GM23338 (cell line): ENCODE data around the gene TMEM255B. TPM values are rescaled to one million over a fixed set of nuclear protein-coding genes. Genes with fewer than 3 reads are reported as not detected.

Experiments used
- ATAC-seq: fragments of 200-7000 bp; cut with Tn5 transposase; 3 replicates; pipeline ENCODE4 v1.9.1; 2020
- DNase-seq: peaks from one replicate; pipeline ENCODE4 v3.0.0-alpha.2; 2015; ENCODE audit warnings: low spot score
- H2AFZ ChIP-seq: fragments of 200-600 bp; sonication (generic); 2 replicates; pipeline ENCODE4 v1.8.0; 2016; ENCODE audit warnings: antibody characterized with exemption, mild to moderate bottlenecking, moderate library complexity
- H3F3A ChIP-seq: fragments of 200-600 bp; sonication (generic); replicated peaks from 2 replicates; pipeline ENCODE4 v1.8.0; 2017; ENCODE audit warnings: antibody characterized with exemption, mixed run types, low read depth
- H3K27ac ChIP-seq: fragments of 200-600 bp; sonication (generic); 2 replicates; pipeline ENCODE4 v1.6.1; 2016; ENCODE audit warnings: low read depth
- H3K27me3 ChIP-seq: fragments of 200-600 bp; sonication (generic); 2 replicates; pipeline ENCODE4 v1.8.0; 2016; ENCODE audit warnings: mild to moderate bottlenecking, mixed run types, moderate library complexity; ENCODE audit not compliant: insufficient read depth
- H3K36me3 ChIP-seq: fragments of 200-600 bp; sonication (generic); 2 replicates; pipeline ENCODE4 v1.8.0; 2016; ENCODE audit warnings: mild to moderate bottlenecking; ENCODE audit not compliant: insufficient read depth
- H3K4me1 ChIP-seq: fragments of 200-600 bp; sonication (generic); 2 replicates; pipeline ENCODE4 v1.8.0; 2016; ENCODE audit warnings: mild to moderate bottlenecking, moderate library complexity; ENCODE audit not compliant: insufficient read depth
- H3K4me2 ChIP-seq: fragments of 200-600 bp; sonication (generic); 2 replicates; pipeline ENCODE4 v1.7.1; 2017; ENCODE audit warnings: mixed run types
- H3K4me3 ChIP-seq: fragments of 200-600 bp; sonication (generic); 2 replicates; pipeline ENCODE4 v1.6.1; 2016; ENCODE audit warnings: mixed run types
- H3K79me2 ChIP-seq: fragments of 200-600 bp; sonication (generic); replicated peaks from 2 replicates; pipeline ENCODE4 v1.8.0; 2017; ENCODE audit warnings: mild to moderate bottlenecking; ENCODE audit not compliant: insufficient read depth
- H3K9me2 ChIP-seq: fragments of 200-600 bp; sonication (generic); 2 replicates; pipeline ENCODE4 v1.8.0; 2017; ENCODE audit not compliant: insufficient read depth
- H4K20me1 ChIP-seq: fragments of 200-600 bp; sonication (generic); replicated peaks from 2 replicates; pipeline ENCODE4 v1.8.0; 2017; ENCODE audit warnings: mild to moderate bottlenecking; ENCODE audit not compliant: insufficient read depth
- H3K27ac Mint-ChIP-seq: 2 replicates; pipeline ENCODE4 v1.8.0; 2020; ENCODE audit warnings: inconsistent platforms, mild to moderate bottlenecking, moderate library complexity, mixed read lengths
- H3K27me3 Mint-ChIP-seq: 3 replicates; pipeline ENCODE4 v1.8.0; 2022; ENCODE audit warnings: low read depth, mild to moderate bottlenecking, moderate library complexity, mixed read lengths, inconsistent platforms; ENCODE audit not compliant: insufficient read depth, poor library complexity
- H3K36me3 Mint-ChIP-seq: 3 replicates; pipeline ENCODE4 v1.8.0; 2021; ENCODE audit warnings: low read depth, mild to moderate bottlenecking, inconsistent platforms, moderate library complexity, mixed read lengths
- H3K4me1 Mint-ChIP-seq: 3 replicates; pipeline ENCODE4 v1.8.0; 2020; ENCODE audit warnings: mild to moderate bottlenecking, inconsistent platforms, mixed read lengths
- H3K4me3 Mint-ChIP-seq: 3 replicates; pipeline ENCODE4 v1.8.0; 2021; ENCODE audit warnings: moderate library complexity, mild to moderate bottlenecking, inconsistent platforms, mixed read lengths
- H3K9me3 Mint-ChIP-seq: 3 replicates; pipeline ENCODE4 v1.8.0; 2020; ENCODE audit warnings: moderate library complexity, mild to moderate bottlenecking, inconsistent platforms, mixed read lengths
- CREB1 ChIP-seq: fragments of 250-450 bp; sonication (Bioruptor Pico); IDR thresholded peaks from 2 replicates; pipeline ENCODE4 v1.5.0; 2020; ENCODE audit warnings: low read depth, mild to moderate bottlenecking, moderate library complexity
- CTCF ChIP-seq, 2 experiments: fragments of 200-600 bp in 1 of 2; sonication (generic) in 1 of 2; conservative IDR thresholded peaks; 2 replicates each; pipeline versions ENCODE4 v1.5.1 to v1.6.1; 2016 to 2017; ENCODE audit warnings: antibody characterized with exemption in 2 of 2, low read depth in 2 of 2, mild to moderate bottlenecking in 2 of 2, moderate library complexity in 1 of 2
- ETS1 ChIP-seq: IDR thresholded peaks from 2 replicates; pipeline ENCODE4 v1.6.1; 2016; ENCODE audit warnings: antibody characterized with exemption
- EZH2 ChIP-seq: fragments of 200-600 bp; sonication (generic); IDR thresholded peaks from one replicate; pipeline ENCODE4 v1.8.0; 2017; ENCODE audit warnings: antibody characterized with exemption, mild to moderate bottlenecking, low read depth; ENCODE audit not compliant: unreplicated experiment
- NANOG ChIP-seq: IDR thresholded peaks from 2 replicates; pipeline ENCODE4 v1.6.1; 2016; ENCODE audit warnings: antibody characterized with exemption, borderline replicate concordance
- POLR2AphosphoS5 ChIP-seq: IDR thresholded peaks from 2 replicates; pipeline ENCODE4 v1.6.1; 2016; ENCODE audit warnings: antibody characterized with exemption, low read depth
- STAT1 ChIP-seq: IDR thresholded peaks from one replicate; pipeline ENCODE4 v1.6.1; 2016; ENCODE audit warnings: antibody characterized with exemption; ENCODE audit not compliant: unreplicated experiment
- ZNF114 ChIP-seq: fragments of 250-450 bp; sonication (Bioruptor Pico); IDR thresholded peaks from 2 replicates; pipeline ENCODE4 v1.5.0; 2020; ENCODE audit warnings: mild to moderate bottlenecking, moderate library complexity
- ZNF331 ChIP-seq: fragments of 250-450 bp; sonication (Bioruptor Pico); IDR thresholded peaks from 2 replicates; pipeline ENCODE4 v1.5.0; 2020; ENCODE audit warnings: low read depth, mild to moderate bottlenecking, moderate library complexity
- ZNF462 ChIP-seq: fragments of 250-450 bp; sonication (Bioruptor Pico); IDR thresholded peaks from 2 replicates; pipeline ENCODE4 v1.5.0; 2020; ENCODE audit warnings: mild to moderate bottlenecking, moderate library complexity
- polyA plus RNA-seq: library from polyadenylated mRNA; unstranded; fragments of >200 nt; fragmentation: Nextera tagmentation; extraction: Ambion mirVana; gene quantifications from 2 replicates; pipeline ENCODE4 v1.2.1, GENCODE V29; 2016
- total RNA-seq: library from RNA; depleted of rRNA; stranded (reverse); fragments of >200 nt; shearing (Covaris generic); gene quantifications from 2 replicates; pipeline ENCODE4 v1.2.3, GENCODE V29; 2014

TMEM255B gene
- total and polyA plus RNA-seq, 2 experiments from 2014 or later: 0.69 to 4.4 TPM

- Mint-ChIP-seq H3K9me3 (peaks cover 5% of the 10 kb centered on the region), H3K36me3 (no peaks in the 10 kb centered on the region; the same call in 2 of the 3 replicates), H3K27ac (no peak overlapping the region), H3K27me3 (peaks cover 13% of the 10 kb centered on the region), H3K4me1 (no peaks in the 10 kb centered on the region), H3K4me3 (no peak overlapping the region)
- peak; percentile 43 for DNase-seq
- Histone ChIP-seq H3K36me3 (no peaks in the 10 kb centered on the region), H3K9me2 (no peaks in the 10 kb centered on the region), H3K27me3 (no peaks in the 10 kb centered on the region), H4K20me1 (no peaks in the 10 kb centered on the region), H3K4me2 (no peak overlapping the region), H3K27ac (no peak overlapping the region), H3F3A (no peaks in the 10 kb centered on the region), H3K4me3 (no peak overlapping the region), H3K4me1 (no peaks in the 10 kb centered on the region), H2AFZ (peak overlapping the region; percentile 38; the same call in 1 of the 2 replicates), H3K79me2 (no peaks in the 10 kb centered on the region)
- peak; percentile 57 for ATAC-seq
- TF ChIP-seq NANOG (no peak), CTCF (conservative IDR thresholded peaks at IDR 0.05; ENCODE audit: low read depth in 2 of 2) (peak in 1 of 2 experiments; percentile 54; a peak in 2 of 4 replicates)
Measured at GRCh38 chr13:113802761-113803160, 43.7 kb downstream of the TMEM255B start.

- peaks cover 12% of the 10 kb centered on the region for H3K9me3 Mint-ChIP-seq
- no peaks in the 10 kb centered on the region for H3K27me3 ChIP-seq
- no peak for DNase-seq
- no peaks in the 10 kb centered on the region for H3K36me3 ChIP-seq
- no peak overlapping the region for H3K4me3 Mint-ChIP-seq
- ATAC-seq: no peak
- no peaks in the 10 kb centered on the region for H3K9me2 ChIP-seq
- H3K27ac ChIP-seq: no peak overlapping the region
- no peak overlapping the region for H3K4me2 ChIP-seq
- no peaks in the 10 kb centered on the region for H3K4me1 Mint-ChIP-seq
- no peak overlapping the region for H2AFZ ChIP-seq
- H3K79me2 ChIP-seq: no peaks in the 10 kb centered on the region
- no peaks in the 10 kb centered on the region for H3F3A ChIP-seq
- peaks cover 5% of the 10 kb centered on the region; the same call in 1 of the 3 replicates for H3K36me3 Mint-ChIP-seq
- no peaks in the 10 kb centered on the region for H4K20me1 ChIP-seq
- no peak overlapping the region for H3K27ac Mint-ChIP-seq
- no peak for TF ChIP-seq CREB1 (CRISPR knock-in tag)
- TF ChIP-seq STAT1: no peak
- no peak for TF ChIP-seq ZNF331 (CRISPR knock-in tag)
- TF ChIP-seq EZH2: no peak
- TF ChIP-seq POLR2AphosphoS5: no peak
- no peak for TF ChIP-seq NANOG
- no peak for TF ChIP-seq ZNF462
- no peak for TF ChIP-seq ETS1
- no peak for TF ChIP-seq ZNF114 (CRISPR knock-in tag)
- H3K4me3 ChIP-seq: no peak overlapping the region
- peaks cover 13% of the 10 kb centered on the region for H3K27me3 Mint-ChIP-seq
- no peaks in the 10 kb centered on the region for H3K4me1 ChIP-seq
Measured at GRCh38 chr13:113803409-113804016, 44.5 kb downstream of the TMEM255B start.
